H9 (cell line): ENCODE results near the gene VRK3. TPM values are rescaled to one million over a fixed set of nuclear protein-coding genes. Genes with fewer than 3 reads are reported as not detected.

Source experiments
- DNase-seq: peaks from one replicate; pipeline ENCODE4 v3.0.0-alpha.2; 2017
- H2AFZ ChIP-seq: one replicate; pipeline ENCODE4 v1.6.1; 2013; ENCODE audit warnings: mild to moderate bottlenecking, low read length, control low read depth, moderate library complexity
- H2AK5ac ChIP-seq: 2 replicates; pipeline ENCODE4 v1.6.1; 2013; ENCODE audit warnings: low read length, control low read depth, mixed read lengths; ENCODE audit not compliant: insufficient read length
- H2BK120ac ChIP-seq: one replicate; pipeline ENCODE4 v1.6.1; 2013; ENCODE audit warnings: low read depth, mild to moderate bottlenecking, low read length, control low read depth, inconsistent platforms; ENCODE audit not compliant: poor library complexity, severe bottlenecking
- H2BK12ac ChIP-seq: 2 replicates; pipeline ENCODE4 v1.6.1; 2013; ENCODE audit warnings: low read length, control low read depth, mixed read lengths, low read depth; ENCODE audit not compliant: insufficient read length
- H2BK15ac ChIP-seq: 2 replicates; pipeline ENCODE4 v1.6.1; 2013; ENCODE audit warnings: low read depth, low read length, control low read depth
- H2BK20ac ChIP-seq: one replicate; pipeline ENCODE4 v1.6.1; 2013; ENCODE audit warnings: low read depth, mild to moderate bottlenecking, low read length, control low read depth, inconsistent platforms; ENCODE audit not compliant: poor library complexity, severe bottlenecking
- H2BK5ac ChIP-seq: 2 replicates; pipeline ENCODE4 v1.6.1; 2013; ENCODE audit warnings: low read length, control low read depth, mixed read lengths; ENCODE audit not compliant: insufficient read length
- H3K14ac ChIP-seq: 2 replicates; pipeline ENCODE4 v1.6.1; 2013; ENCODE audit warnings: low read length, control low read depth; ENCODE audit not compliant: insufficient read depth
- H3K18ac ChIP-seq: 2 replicates; pipeline ENCODE4 v1.6.1; 2013; ENCODE audit warnings: low read depth, mild to moderate bottlenecking, mixed read lengths, low read length, control low read depth; ENCODE audit not compliant: insufficient read length
- H3K23ac ChIP-seq: 2 replicates; pipeline ENCODE4 v1.6.1; 2013; ENCODE audit warnings: low read length, control low read depth, mixed read lengths, low read depth; ENCODE audit not compliant: insufficient read length
- H3K23me2 ChIP-seq: 2 replicates; pipeline ENCODE4 v1.6.1; 2013; ENCODE audit warnings: low read depth, mild to moderate bottlenecking, mixed read lengths, low read length, control low read depth; ENCODE audit not compliant: insufficient read length, poor library complexity, severe bottlenecking
- H3K27ac ChIP-seq: 2 replicates; pipeline ENCODE4 v1.5.1; 2013; ENCODE audit warnings: low read length, control low read depth, mixed read lengths, low read depth; ENCODE audit not compliant: insufficient read length
- H3K27me3 ChIP-seq: 2 replicates; pipeline ENCODE4 v1.6.1; 2013; ENCODE audit warnings: low read length, control low read depth, inconsistent platforms; ENCODE audit not compliant: insufficient read depth
- H3K4ac ChIP-seq: 2 replicates; pipeline ENCODE4 v1.6.1; 2013; ENCODE audit warnings: low read depth, mild to moderate bottlenecking, control low read depth, inconsistent platforms, low read length, moderate library complexity
- H3K4me1 ChIP-seq: 2 replicates; pipeline ENCODE4 v1.6.1; 2013; ENCODE audit warnings: low read length, control low read depth, inconsistent platforms; ENCODE audit not compliant: insufficient read depth
- H3K4me2 ChIP-seq: 2 replicates; pipeline ENCODE4 v1.6.1; 2013; ENCODE audit warnings: low read length, control low read depth, mixed read lengths; ENCODE audit not compliant: insufficient read length, insufficient read depth
- H3K56ac ChIP-seq: 2 replicates; pipeline ENCODE4 v1.6.1; 2013; ENCODE audit warnings: low read depth, mild to moderate bottlenecking, mixed read lengths, low read length, control low read depth; ENCODE audit not compliant: insufficient read length
- H3K79me1 ChIP-seq: 2 replicates; pipeline ENCODE4 v1.6.1; 2013; ENCODE audit warnings: low read depth, mild to moderate bottlenecking, moderate library complexity, low read length, control low read depth, inconsistent platforms; ENCODE audit not compliant: insufficient read depth, poor library complexity, severe bottlenecking
- H3K79me2 ChIP-seq: 2 replicates; pipeline ENCODE4 v1.6.1; 2013; ENCODE audit warnings: low read length, control low read depth, inconsistent platforms; ENCODE audit not compliant: insufficient read depth
- H3K9ac ChIP-seq: 2 replicates; pipeline ENCODE4 v1.6.1; 2013; ENCODE audit warnings: low read length, control low read depth, mixed read lengths; ENCODE audit not compliant: insufficient read length; ENCODE audit errors: extremely low read depth
- H3K9me3 ChIP-seq: one replicate; pipeline ENCODE4 v1.6.1; 2013; ENCODE audit warnings: low read depth, low read length, inconsistent platforms; ENCODE audit not compliant: control insufficient read depth
- H3T11ph ChIP-seq: one replicate; pipeline ENCODE4 v1.6.1; 2013; ENCODE audit warnings: mild to moderate bottlenecking, low read length, control low read depth, inconsistent platforms
- H4K20me1 ChIP-seq: one replicate; pipeline ENCODE4 v1.6.1; 2013; ENCODE audit not compliant: control insufficient read depth, insufficient read length, insufficient read depth
- H4K5ac ChIP-seq: 2 replicates; pipeline ENCODE4 v1.6.1; 2013; ENCODE audit warnings: low read depth, mild to moderate bottlenecking, mixed read lengths, low read length, control low read depth; ENCODE audit not compliant: insufficient read length
- H4K8ac ChIP-seq: replicated peaks from 2 replicates; pipeline ENCODE4 v1.6.1; 2013; ENCODE audit warnings: low read length, control low read depth, mixed read lengths, low read depth; ENCODE audit not compliant: insufficient read length
- H4K91ac ChIP-seq: 2 replicates; pipeline ENCODE4 v1.6.1; 2013; ENCODE audit warnings: low read depth, mild to moderate bottlenecking, moderate library complexity, mixed read lengths, low read length, control low read depth; ENCODE audit not compliant: insufficient read length
- H3K27ac Mint-ChIP-seq, 3 experiments: 2 replicates in 2 of 3; 3 replicates in 1 of 3; pipeline ENCODE4 v1.8.0; 2020 to 2021; ENCODE audit warnings: mixed read lengths in 3 of 3, mild to moderate bottlenecking in 1 of 3, moderate library complexity in 1 of 3
- H3K27me3 Mint-ChIP-seq: 2 replicates; pipeline ENCODE4 v1.8.0; 2021; ENCODE audit warnings: low read depth, mild to moderate bottlenecking, moderate library complexity, mixed read lengths
- H3K36me3 Mint-ChIP-seq, 3 experiments: 2 replicates in 2 of 3; 3 replicates in 1 of 3; pipeline ENCODE4 v1.8.0; 2020 to 2021; ENCODE audit warnings: low read depth in 3 of 3, mixed read lengths in 3 of 3; ENCODE audit not compliant: insufficient read depth in 1 of 3
- H3K4me1 Mint-ChIP-seq, 2 experiments: 2 replicates each; pipeline ENCODE4 v1.8.0; 2020; ENCODE audit warnings: mixed read lengths in 2 of 2
- H3K4me3 Mint-ChIP-seq, 2 experiments: 2 replicates in 1 of 2; 3 replicates in 1 of 2; pipeline ENCODE4 v1.8.0; 2020 to 2021; ENCODE audit warnings: mild to moderate bottlenecking in 2 of 2, mixed read lengths in 2 of 2, moderate library complexity in 1 of 2
- H3K9me3 Mint-ChIP-seq, 2 experiments: 2 replicates in 1 of 2; 3 replicates in 1 of 2; pipeline ENCODE4 v1.8.0; 2020; ENCODE audit warnings: mild to moderate bottlenecking in 2 of 2, mixed read lengths in 2 of 2, moderate library complexity in 1 of 2
- CTCF ChIP-seq: fragments of 200-600 bp; sonication (generic); conservative IDR thresholded peaks from 3 replicates; pipeline ENCODE4 v1.8.0; 2021; ENCODE audit warnings: antibody characterized with exemption, mild to moderate bottlenecking
- whole genome bisulfite sequencing: extraction: QIAGEN DNeasy Blood & Tissue Kit; methylation state at CpG from one replicate; pipeline ENCODE4 v1.1.7; 2013; ENCODE audit warnings: missing lambda C conversion rate, low lambda C conversion rate, mixed read lengths; ENCODE audit not compliant: insufficient read length; ENCODE audit errors: extremely low coverage; 5-methylcytosine and 5-hydroxymethylcytosine counted together
- total RNA-seq: library from RNA; stranded (reverse); gene quantifications from 2 replicates; pipeline ENCODE4 v1.2.1, GENCODE V29; 2021

The VRK3 gene
- total RNA-seq, 1 experiment from 2014 or later = 33.5 TPM

- no peak overlapping the region for H2BK5ac ChIP-seq
- H3K4me1 ChIP-seq = peaks cover 3% of the 10 kb centered on the region; the same call in 1 of the 2 replicates
- H3K27me3 Mint-ChIP-seq = peaks cover 5% of the 10 kb centered on the region
- H3K23ac ChIP-seq = no peak overlapping the region
- H3K14ac ChIP-seq = no peak overlapping the region
- peaks cover 7% of the 10 kb centered on the region for H3K23me2 ChIP-seq
- H3K79me2 ChIP-seq = peaks cover 2% of the 10 kb centered on the region; the same call in 1 of the 2 replicates
- H3K9me3 Mint-ChIP-seq = peaks cover 2 to 11% of the 10 kb centered on the region in 2 experiments; a peak in 4 of 5 replicates
- DNase-seq = no peak
- WGBS = no CpG with 5 or more reads among the region's 7 CpGs
- H2BK20ac ChIP-seq = no peak overlapping the region
- no peaks in the 10 kb centered on the region for H3K9me3 ChIP-seq
- H2BK15ac ChIP-seq = no peak overlapping the region
- no peak overlapping the region for H3K9ac ChIP-seq
- no peak overlapping the region for H4K91ac ChIP-seq
- H3K18ac ChIP-seq = no peak overlapping the region
- H3K36me3 Mint-ChIP-seq = peaks cover 10 to 30% (median 21%) of the 10 kb centered on the region in 3 experiments
- no peak overlapping the region for H3K27ac Mint-ChIP-seq
- no peak overlapping the region for H3K27ac ChIP-seq
- no peak overlapping the region for H2AK5ac ChIP-seq
- H3K4me3 Mint-ChIP-seq = peak overlapping the region; percentile 97 to 99
- peaks cover 7% of the 10 kb centered on the region for H3K79me1 ChIP-seq
- TF ChIP-seq CTCF = no peak
- H4K20me1 ChIP-seq = no peaks in the 10 kb centered on the region
- peak overlapping the region; percentile 4 for H3K4me2 ChIP-seq
- H2BK12ac ChIP-seq = no peak overlapping the region
- no peak overlapping the region for H3T11ph ChIP-seq
- H3K27me3 ChIP-seq = no peaks in the 10 kb centered on the region
- no peak overlapping the region for H4K5ac ChIP-seq
- H3K56ac ChIP-seq = no peak overlapping the region
- H3K4ac ChIP-seq = no peak overlapping the region
- H2BK120ac ChIP-seq = no peak overlapping the region
- H3K4me1 Mint-ChIP-seq = peaks cover 12 to 16% of the 10 kb centered on the region in 2 experiments
- no peak overlapping the region for H4K8ac ChIP-seq
- no peak overlapping the region for H2AFZ ChIP-seq
These were observed 1.4 kb upstream of the VRK3 start for GRCh38 chr19:50026550-50026906.
